CD4-positive, CD25-positive, alpha-beta regulatory T cell (primary cell): ENCODE results near the gene MSI2. TPM values are rescaled to one million over a fixed set of nuclear protein-coding genes. Genes with fewer than 3 reads are reported as not detected.

Source experiments
- ATAC-seq, 2 donors: fragments of 150-1000 bp; cut with Tn5 transposase; one replicate each; pipeline ENCODE4 v1.10.0; 2021; ENCODE audit warnings: low read depth in 2 of 2, moderate number of reproducible peaks in 2 of 2, moderate library complexity in 1 of 2
- DNase-seq, 3 donors: peaks; one replicate each; pipeline versions ENCODE4 v3.0.0 to v3.0.0-alpha.2; 2012 to 2022; ENCODE audit warnings: mixed read lengths in 1 of 3
- H3K27ac ChIP-seq: one replicate; pipeline ENCODE4 v1.7.0; 2013; ENCODE audit warnings: mild to moderate bottlenecking, low read length; ENCODE audit not compliant: insufficient read depth, poor library complexity, severe bottlenecking
- H3K27me3 ChIP-seq: one replicate; pipeline ENCODE4 v1.7.0; 2013; ENCODE audit warnings: low read length; ENCODE audit not compliant: control insufficient read depth, insufficient read depth
- H3K36me3 ChIP-seq: one replicate; pipeline ENCODE4 v1.7.0; 2013; ENCODE audit warnings: mild to moderate bottlenecking, low read length, moderate library complexity; ENCODE audit not compliant: control insufficient read depth, insufficient read depth
- H3K4me1 ChIP-seq: 2 replicates; pipeline ENCODE4 v1.7.0; 2013; ENCODE audit warnings: mild to moderate bottlenecking, low read length; ENCODE audit not compliant: insufficient read depth, control insufficient read depth, poor library complexity, severe bottlenecking
- H3K4me3 ChIP-seq: one replicate; pipeline ENCODE4 v1.7.0; 2013; ENCODE audit warnings: low read depth, mild to moderate bottlenecking, low read length, moderate library complexity
- H3K9me3 ChIP-seq, 2 experiments: 1 replicate in 1 of 2; 2 replicates in 1 of 2; pipeline ENCODE4 v1.7.0; 2013; ENCODE audit warnings: low read length in 2 of 2, mild to moderate bottlenecking in 1 of 2, moderate library complexity in 1 of 2; ENCODE audit not compliant: control insufficient read depth in 2 of 2
- H3K27ac Mint-ChIP-seq, 3 donors: one replicate each; pipeline ENCODE4 v1.8.0; 2020 to 2022; ENCODE audit warnings: mild to moderate bottlenecking in 3 of 3, mixed read lengths in 3 of 3, moderate library complexity in 2 of 3
- H3K27me3 Mint-ChIP-seq: one replicate; pipeline ENCODE4 v1.8.0; 2022; ENCODE audit warnings: mild to moderate bottlenecking, mixed read lengths
- H3K36me3 Mint-ChIP-seq: one replicate; pipeline ENCODE4 v1.8.0; 2020; ENCODE audit warnings: mixed read lengths
- H3K4me1 Mint-ChIP-seq, 4 donors: one replicate each; pipeline ENCODE4 v1.8.0; 2020 to 2022; ENCODE audit warnings: mixed read lengths in 4 of 4, mild to moderate bottlenecking in 1 of 4
- H3K4me3 Mint-ChIP-seq, 4 donors: one replicate each; pipeline ENCODE4 v1.8.0; 2020 to 2022; ENCODE audit warnings: mild to moderate bottlenecking in 4 of 4, mixed read lengths in 4 of 4, moderate library complexity in 3 of 4
- H3K9me3 Mint-ChIP-seq, 7 donors: one replicate each; pipeline ENCODE4 v1.8.0; 2020 to 2022; ENCODE audit warnings: mixed read lengths in 7 of 7, mild to moderate bottlenecking in 3 of 7, moderate library complexity in 2 of 7
- polyA plus RNA-seq, 4 donors: library from polyadenylated mRNA; unstranded; fragments of 300-500 nt; fragmentation: Illumina TruSeq; gene quantifications; one replicate each; pipeline ENCODE4 v1.2.3, GENCODE V29; 2021
- total RNA-seq: library from RNA; stranded (reverse); gene quantifications from one replicate; pipeline ENCODE4 v1.2.3, GENCODE V29; 2022

Gene MSI2
- total and polyA plus RNA-seq, 5 donors from 2014 or later, result 3.2 to 177 (median 3.4) TPM

DNA sequence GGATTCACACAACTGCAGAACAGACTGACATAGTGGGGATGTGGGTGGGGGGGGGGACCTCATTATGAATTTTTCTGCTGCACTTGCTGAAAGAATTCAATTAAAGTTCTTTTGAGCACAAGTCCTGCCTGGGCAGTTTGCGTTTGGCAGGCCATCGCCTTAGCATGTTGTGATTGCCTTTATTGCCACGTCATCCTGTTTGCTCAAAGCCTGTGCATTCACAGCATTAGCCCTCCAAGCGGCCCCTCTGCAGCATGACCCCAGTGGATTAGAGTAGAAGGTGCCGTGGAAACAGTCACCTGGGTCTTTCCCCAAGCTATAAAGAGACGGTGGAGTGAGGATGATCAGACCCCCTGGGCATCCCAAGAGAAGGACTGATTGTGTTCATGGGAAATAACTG lies 17.2 kb downstream of the MSI2 start:
- Histone ChIP-seq H3K27me3 (no peaks in the 10 kb centered on the region), H3K9me3 (no peaks in the 10 kb centered on the region), H3K27ac (no peak overlapping the region), H3K4me1 (no peaks in the 10 kb centered on the region), H3K4me3 (no peak overlapping the region), H3K36me3 (peaks cover 42% of the 10 kb centered on the region)
- ATAC-seq (no peak), DNase-seq (no peak)
- peaks cover 71% of the 10 kb centered on the region for H3K36me3 Mint-ChIP-seq
- peaks cover 20 to 80% (median 63%) of the 10 kb centered on the region in 4 donors for H3K4me1 Mint-ChIP-seq
- no peaks in the 10 kb centered on the region for H3K27me3 Mint-ChIP-seq
- no peaks in the 10 kb centered on the region for H3K9me3 Mint-ChIP-seq
- no peak overlapping the region for H3K27ac Mint-ChIP-seq
- no peak overlapping the region for H3K4me3 Mint-ChIP-seq

DNA sequence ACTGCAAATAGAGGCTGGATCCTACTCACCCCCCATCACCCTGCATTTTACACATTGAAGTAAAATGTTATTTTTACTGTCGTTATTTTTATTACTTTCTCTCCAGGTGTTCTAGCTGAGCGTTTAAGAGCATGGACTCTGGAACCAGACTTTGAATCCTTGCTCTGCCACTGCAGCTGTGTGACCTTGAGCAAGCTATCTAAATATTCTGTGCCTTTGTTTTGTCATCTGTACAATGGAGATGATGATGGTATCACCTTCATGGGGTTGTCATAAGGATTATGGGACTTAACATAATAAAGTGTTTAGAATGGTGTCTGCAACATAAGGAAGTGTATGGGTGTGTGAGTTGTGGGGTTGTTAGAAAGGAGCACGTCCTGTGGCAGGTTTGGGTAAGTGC lies 17.8 kb downstream of the MSI2 start:
- no peak overlapping the region for H3K27ac ChIP-seq
- H3K27me3 Mint-ChIP-seq, result no peaks in the 10 kb centered on the region
- H3K4me3 Mint-ChIP-seq, result no peak overlapping the region
- DNase-seq, result no peak
- no peak for ATAC-seq
- H3K27me3 ChIP-seq, result no peaks in the 10 kb centered on the region
- H3K36me3 ChIP-seq, result peaks cover 43% of the 10 kb centered on the region
- no peaks in the 10 kb centered on the region for H3K9me3 Mint-ChIP-seq
- no peak overlapping the region for H3K4me3 ChIP-seq
- H3K4me1 Mint-ChIP-seq, result peaks cover 20 to 81% (median 61%) of the 10 kb centered on the region in 4 donors
- peak overlapping the region in 1 of 3 donors; percentile 18 for H3K27ac Mint-ChIP-seq
- no peaks in the 10 kb centered on the region for H3K9me3 ChIP-seq
- H3K36me3 Mint-ChIP-seq, result peaks cover 72% of the 10 kb centered on the region
- no peaks in the 10 kb centered on the region for H3K4me1 ChIP-seq

DNA sequence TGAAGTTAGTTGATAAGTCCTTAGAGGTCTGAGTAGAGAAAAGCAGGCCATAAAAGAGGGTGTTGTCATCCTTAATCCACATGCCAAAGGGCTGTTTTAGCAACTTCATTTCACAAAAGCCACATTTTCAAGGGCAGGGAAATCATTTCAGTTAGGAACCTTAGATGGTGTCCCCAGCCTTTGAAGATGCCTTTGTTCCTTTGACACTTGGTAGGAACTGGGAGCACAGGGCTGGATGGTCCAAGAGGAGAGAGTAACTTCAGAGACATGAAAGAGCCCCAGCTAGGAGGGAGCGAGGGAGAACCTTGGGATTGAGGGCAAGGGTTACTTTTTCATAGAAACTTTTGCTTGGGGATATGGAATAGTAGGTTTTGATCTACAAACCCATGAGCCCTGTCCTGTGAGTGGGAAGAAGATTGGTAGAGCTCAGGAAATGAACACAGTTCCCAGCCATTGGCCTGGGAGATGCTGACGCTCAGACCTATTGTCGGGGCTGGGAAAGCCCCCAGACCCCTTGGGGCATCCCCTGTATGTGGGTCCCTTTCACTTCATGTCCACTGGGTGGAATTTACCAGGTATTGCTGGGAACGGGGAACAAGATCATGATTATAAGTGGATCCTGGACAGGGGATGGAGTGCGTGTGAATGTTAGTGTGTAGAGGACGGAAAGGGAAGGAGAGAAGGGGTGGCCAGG lies 18.9 kb downstream of the MSI2 start:
- Histone ChIP-seq H3K9me3 (no peaks in the 10 kb centered on the region), H3K27ac (no peak overlapping the region), H3K36me3 (peaks cover 34% of the 10 kb centered on the region), H3K4me1 (no peaks in the 10 kb centered on the region), H3K27me3 (no peaks in the 10 kb centered on the region), H3K4me3 (no peak overlapping the region)
- Mint-ChIP-seq H3K27ac (peak overlapping the region in 2 of 3 donors; percentile 31 to 79), H3K36me3 (peaks cover 68% of the 10 kb centered on the region), H3K27me3 (no peaks in the 10 kb centered on the region), H3K4me1 (peaks cover 17 to 82% (median 55%) of the 10 kb centered on the region in 4 donors), H3K9me3 (no peaks in the 10 kb centered on the region), H3K4me3 (peak overlapping the region in 1 of 4 donors; percentile 8)
- DNase-seq, result no peak
- ATAC-seq, result no peak

DNA sequence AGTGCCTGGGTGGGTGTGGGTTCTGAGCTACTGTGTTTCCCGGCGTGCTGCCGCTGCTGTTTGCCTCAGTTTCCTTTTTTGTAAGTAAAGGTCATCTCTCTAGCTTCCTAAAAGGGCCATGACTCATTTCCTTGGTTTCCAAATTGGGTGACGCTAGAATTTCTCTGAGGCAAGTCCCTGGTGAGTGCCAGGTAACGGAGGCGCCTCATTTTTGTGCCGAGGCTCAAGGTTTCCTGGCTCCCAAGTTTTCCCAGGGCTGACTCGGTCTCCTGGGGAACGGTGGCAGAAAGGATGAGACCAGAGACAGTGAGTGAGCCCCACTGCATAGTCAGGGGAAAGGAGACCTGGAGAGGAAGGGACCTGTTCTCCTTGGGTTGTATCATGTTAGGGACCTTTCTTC lies 20.3 kb downstream of the MSI2 start:
- no peak overlapping the region for H3K4me3 ChIP-seq
- Mint-ChIP-seq H3K27me3 (no peaks in the 10 kb centered on the region), H3K36me3 (peaks cover 59% of the 10 kb centered on the region), H3K27ac (peak overlapping the region in 1 of 3 donors; percentile 60), H3K9me3 (no peaks in the 10 kb centered on the region), H3K4me1 (peaks cover 6 to 83% (median 53%) of the 10 kb centered on the region in 4 donors), H3K4me3 (peak overlapping the region in 2 of 4 donors; percentile 5 to 57)
- H3K9me3 ChIP-seq, result no peaks in the 10 kb centered on the region
- no peak for DNase-seq
- no peak overlapping the region for H3K27ac ChIP-seq
- H3K36me3 ChIP-seq, result peaks cover 33% of the 10 kb centered on the region
- ATAC-seq, result no peak
- peaks cover 4% of the 10 kb centered on the region for H3K4me1 ChIP-seq
- no peaks in the 10 kb centered on the region for H3K27me3 ChIP-seq

DNA sequence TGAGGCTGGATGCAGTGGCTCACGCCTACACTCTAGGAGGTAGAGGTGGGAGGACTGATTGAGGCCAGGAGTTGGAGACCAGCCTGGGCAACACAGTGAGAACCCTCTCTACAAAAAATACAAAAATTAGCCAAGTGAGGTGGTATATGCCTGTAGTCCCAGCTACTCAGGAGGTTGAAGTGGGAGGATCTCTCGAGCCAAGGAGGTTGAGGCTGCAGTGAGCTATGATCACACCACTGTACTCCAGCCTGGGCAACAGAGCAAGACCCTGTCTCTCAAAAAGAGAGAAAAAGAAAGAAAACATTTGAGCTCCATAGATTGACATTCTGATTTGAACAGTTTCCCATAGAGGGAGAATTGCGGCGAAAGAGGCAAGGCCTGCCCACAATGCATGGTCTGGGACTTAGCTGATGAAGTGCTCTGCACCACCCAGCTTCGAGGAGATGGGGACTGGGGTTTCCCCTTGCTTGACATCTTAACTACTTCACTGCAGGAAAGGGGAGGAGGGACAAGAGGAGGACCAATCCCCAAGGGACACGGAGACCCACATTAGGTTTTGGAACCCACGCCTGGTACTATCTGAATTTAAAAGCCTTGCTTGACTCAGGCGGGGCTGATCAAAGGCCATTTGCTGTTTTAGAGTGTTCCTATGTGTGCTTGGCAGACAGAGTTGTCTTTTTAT lies 21.7 kb downstream of the MSI2 start:
- no peak overlapping the region for H3K4me3 ChIP-seq
- peaks cover 12% of the 10 kb centered on the region for H3K4me1 ChIP-seq
- Mint-ChIP-seq H3K27me3 (no peaks in the 10 kb centered on the region), H3K27ac (peak overlapping the region; percentile 69 to 84 (median 71)), H3K9me3 (no peaks in the 10 kb centered on the region), H3K4me1 (peaks cover 14 to 85% (median 57%) of the 10 kb centered on the region in 4 donors), H3K4me3 (no peak overlapping the region), H3K36me3 (peaks cover 58% of the 10 kb centered on the region)
- H3K9me3 ChIP-seq, result no peaks in the 10 kb centered on the region
- no peak overlapping the region for H3K27ac ChIP-seq
- H3K36me3 ChIP-seq, result peaks cover 28% of the 10 kb centered on the region
- peak in 1 of 3 donors; percentile 29 for DNase-seq
- no peaks in the 10 kb centered on the region for H3K27me3 ChIP-seq
- peak in 1 of 2 donors; percentile 19 for ATAC-seq

DNA sequence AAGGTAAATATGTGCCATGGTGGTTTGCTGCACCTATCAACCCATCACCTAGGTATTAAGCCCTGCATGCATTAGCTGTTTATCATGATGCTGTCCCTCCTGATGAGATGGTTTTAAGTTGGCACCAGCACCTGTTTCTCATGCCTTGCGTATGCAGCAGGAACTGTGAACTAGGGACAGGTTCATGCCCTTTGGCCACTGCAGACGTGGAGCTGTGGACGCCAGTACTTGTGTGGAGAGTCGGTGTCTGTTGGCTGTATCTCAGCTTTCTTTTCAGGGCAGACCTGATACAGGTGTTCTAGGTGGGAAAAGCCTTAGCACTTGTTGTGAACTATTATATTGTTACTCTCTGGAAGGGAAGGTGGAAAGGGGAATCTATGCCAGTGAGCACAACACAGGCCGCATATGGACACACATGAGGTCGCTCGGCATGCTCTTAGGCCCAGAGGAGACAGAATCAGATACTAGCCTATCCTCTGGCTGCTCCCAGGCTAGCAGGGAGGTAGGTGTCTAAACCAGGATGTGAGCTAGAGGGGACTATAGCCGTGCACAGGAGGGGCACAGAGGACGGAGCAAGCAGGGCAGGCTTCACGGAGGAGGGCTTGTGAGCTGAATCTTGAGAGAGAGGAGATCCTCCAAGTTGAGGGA lies 22.5 kb downstream of the MSI2 start:
- no peak for ATAC-seq
- no peak overlapping the region for H3K4me3 ChIP-seq
- H3K27ac ChIP-seq, result no peak overlapping the region
- no peak for DNase-seq
- Mint-ChIP-seq H3K4me1 (peaks cover 14 to 90% (median 60%) of the 10 kb centered on the region in 4 donors), H3K9me3 (no peaks in the 10 kb centered on the region), H3K27me3 (no peaks in the 10 kb centered on the region), H3K36me3 (peaks cover 54% of the 10 kb centered on the region), H3K4me3 (no peak overlapping the region), H3K27ac (peak overlapping the region in 2 of 3 donors; percentile 71 to 84)
- H3K36me3 ChIP-seq, result peaks cover 23% of the 10 kb centered on the region
- H3K27me3 ChIP-seq, result no peaks in the 10 kb centered on the region
- H3K9me3 ChIP-seq, result no peaks in the 10 kb centered on the region
- H3K4me1 ChIP-seq, result peaks cover 14% of the 10 kb centered on the region

DNA sequence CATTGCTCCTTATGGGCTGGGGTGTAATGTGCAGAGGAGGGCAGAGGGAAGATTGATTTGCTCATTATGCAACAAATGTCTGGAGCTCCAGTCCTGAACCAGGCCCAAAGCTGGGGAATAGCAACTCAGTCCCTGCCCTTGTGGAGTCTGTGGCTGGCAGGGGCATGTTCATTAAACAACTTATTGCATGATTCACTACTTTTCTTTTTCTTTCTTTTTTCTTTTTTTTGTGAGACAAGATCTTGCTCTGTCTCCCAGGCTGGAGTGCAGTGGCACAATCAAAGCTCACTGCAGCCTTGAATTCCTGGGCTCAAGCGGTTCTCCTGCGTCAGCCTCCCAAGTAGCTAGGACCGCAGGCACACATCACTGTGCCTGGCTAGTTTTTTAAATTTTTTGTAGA lies 23.1 kb downstream of the MSI2 start:
- DNase-seq, result no peak
- Mint-ChIP-seq H3K4me3 (peak overlapping the region in 1 of 4 donors; percentile 23), H3K36me3 (peaks cover 52% of the 10 kb centered on the region), H3K27ac (peak overlapping the region in 2 of 3 donors; percentile 14 to 16), H3K9me3 (no peaks in the 10 kb centered on the region), H3K27me3 (no peaks in the 10 kb centered on the region), H3K4me1 (peaks cover 16 to 92% (median 63%) of the 10 kb centered on the region in 4 donors)
- Histone ChIP-seq H3K27me3 (no peaks in the 10 kb centered on the region), H3K4me3 (no peak overlapping the region), H3K4me1 (peaks cover 17% of the 10 kb centered on the region), H3K27ac (no peak overlapping the region), H3K9me3 (no peaks in the 10 kb centered on the region), H3K36me3 (peaks cover 18% of the 10 kb centered on the region)
- ATAC-seq, result no peak
